HepG2 (cell line): Measurements from ENCODE around the gene CDC42EP1. TPM values are rescaled to one million over a fixed set of nuclear protein-coding genes. Genes with fewer than 3 reads are reported as not detected.

Experiments used
- ATAC-seq: fragments of 200-7000 bp; cut with Tn5 transposase; 3 replicates; pipeline ENCODE4 v1.9.1; 2020; ENCODE audit warnings: mild to moderate bottlenecking, moderate library complexity
- BruUV-seq: library from RNA; stranded (reverse); fragments of 400-500 nt; replicated peaks from 2 replicates; lab custom pipeline; 2021; lab: Mats Ljungman, UMichigan
- CTCF ChIA-PET: fragments of 300-600 bp; formaldehyde crosslinking; extraction: SDS; loops from one replicate; lab custom pipeline; 2021; ENCODE audit warnings: low total read pairs, inconsistent platforms, low intra/inter-chr PET ratio; lab: Yijun Ruan, JAX
- POLR2A ChIA-PET: fragments of 350-600 bp; sonication (Branson Sonifier 250); formaldehyde crosslinking; loops from one replicate; lab custom pipeline; 2020; ENCODE audit warnings: antibody characterized with exemption, inconsistent platforms; lab: Yijun Ruan, JAX
- DNase-seq: peaks from one replicate; pipeline ENCODE4 v3.0.0-alpha.2; 2015; ENCODE audit warnings: low spot score
- FAIRE-seq: peaks from 3 replicates; lab custom pipeline; 2011; peaks lifted over from hg19 to GRCh38; lab: Jason Lieb, UNC
- H2AFZ ChIP-seq: one replicate; pipeline ENCODE4 v1.6.1; 2011; ENCODE audit warnings: low read length, inconsistent platforms
- H3K27ac ChIP-seq: fragments of 300-600 bp; 3 replicates; pipeline ENCODE4 v1.8.0; 2011; ENCODE audit warnings: mixed run types, mild to moderate bottlenecking, mixed read lengths, low read length, inconsistent platforms; ENCODE audit not compliant: insufficient read depth; ENCODE audit errors: extremely low read length
- H3K27me3 ChIP-seq, 2 experiments: fragments of 200-600 bp in 1 of 2; 2 replicates in 1 of 2; 3 replicates in 1 of 2; pipeline versions ENCODE4 v1.6.0 to v1.8.0; 2011; ENCODE audit warnings: low read length in 2 of 2, mild to moderate bottlenecking in 2 of 2, moderate library complexity in 2 of 2, inconsistent platforms in 1 of 2; ENCODE audit not compliant: insufficient read depth in 2 of 2, control insufficient read depth in 1 of 2
- H3K36me3 ChIP-seq, 2 experiments: fragments of 200-600 bp in 1 of 2; replicated peaks in 1 of 2; 2 replicates in 1 of 2; 3 replicates in 1 of 2; pipeline versions ENCODE4 v1.5.1 to v1.8.0; 2011; ENCODE audit warnings: low read length in 2 of 2, inconsistent platforms in 1 of 2; ENCODE audit not compliant: insufficient read depth in 2 of 2, control insufficient read depth in 1 of 2
- H3K4me1 ChIP-seq: 2 replicates; pipeline ENCODE4 v1.5.1; 2012; ENCODE audit warnings: low read length, inconsistent platforms; ENCODE audit not compliant: insufficient read depth
- H3K4me2 ChIP-seq: 2 replicates; pipeline ENCODE4 v1.6.0; 2011; ENCODE audit warnings: low read depth, low read length, inconsistent platforms
- H3K4me3 ChIP-seq, 3 experiments: fragments of 200-600 bp in 1 of 3; sonication (generic), shearing (Covaris generic) in 1 of 3; replicated peaks in 1 of 3; 2 replicates each; pipeline ENCODE4 v1.5.1; 2011 to 2016; ENCODE audit warnings: low read length in 3 of 3, inconsistent platforms in 2 of 3, low read depth in 2 of 3, mild to moderate bottlenecking in 2 of 3, control low read depth in 1 of 3, mixed read lengths in 1 of 3; ENCODE audit not compliant: insufficient read depth in 1 of 3
- H3K79me2 ChIP-seq: one replicate; pipeline ENCODE4 v1.6.1; 2011; ENCODE audit warnings: low read length, inconsistent platforms; ENCODE audit not compliant: insufficient read depth
- H3K9ac ChIP-seq: 2 replicates; pipeline ENCODE4 v1.6.0; 2011; ENCODE audit warnings: mild to moderate bottlenecking, low read depth, low read length, inconsistent platforms; ENCODE audit not compliant: insufficient read depth
- H3K9me3 ChIP-seq: 2 replicates; pipeline ENCODE4 v1.5.1; 2012; ENCODE audit warnings: mild to moderate bottlenecking, low read length
- H4K20me1 ChIP-seq: 2 replicates; pipeline ENCODE4 v1.6.0; 2011; ENCODE audit warnings: inconsistent platforms, mild to moderate bottlenecking, low read length, moderate library complexity; ENCODE audit not compliant: insufficient read depth
- EED ChIP-seq: sonication (generic); formaldehyde crosslinking; IDR thresholded peaks from 2 replicates; pipeline ENCODE4 v1.5.0; 2020; ENCODE audit warnings: mild to moderate bottlenecking, missing genetic modification reagents
- MAFF ChIP-seq: IDR thresholded peaks from 2 replicates; pipeline ENCODE4 v1.6.1; 2011; ENCODE audit warnings: low read depth, low read length, improper control_type of control experiment
- NFAT5 ChIP-seq: sonication (generic); formaldehyde crosslinking; IDR thresholded peaks from 2 replicates; pipeline ENCODE4 v1.4.0; 2020; ENCODE audit warnings: missing genetic modification reagents
- NFKB2 ChIP-seq: sonication (generic); formaldehyde crosslinking; IDR thresholded peaks from 2 replicates; pipeline ENCODE4 v1.4.0; 2020; ENCODE audit warnings: missing genetic modification reagents, borderline replicate concordance
- SALL1 ChIP-seq: sonication (generic); formaldehyde crosslinking; IDR thresholded peaks from 2 replicates; pipeline ENCODE4 v1.8.0; 2022; ENCODE audit warnings: mild to moderate bottlenecking, missing genetic modification reagents
- SPEN ChIP-seq: sonication (generic); formaldehyde crosslinking; IDR thresholded peaks from 2 replicates; pipeline ENCODE4 v1.5.1; 2020; ENCODE audit warnings: low read depth, mild to moderate bottlenecking, missing genetic modification reagents
- SRSF9 ChIP-seq: fragments of 200-400 bp; formaldehyde crosslinking; IDR thresholded peaks from 2 replicates; pipeline ENCODE4 v1.6.1; 2018; ENCODE audit warnings: borderline replicate concordance, mild to moderate bottlenecking, low read depth, low read length; ENCODE audit not compliant: insufficient read depth, poor library complexity, severe bottlenecking
- TAF1 ChIP-seq: sonication (generic); formaldehyde crosslinking; IDR thresholded peaks from 2 replicates; pipeline ENCODE4 v1.4.0; 2020; ENCODE audit warnings: missing genetic modification reagents
- WIZ ChIP-seq: sonication (generic); formaldehyde crosslinking; IDR thresholded peaks from 2 replicates; pipeline ENCODE4 v1.5.1; 2020; ENCODE audit warnings: mild to moderate bottlenecking, missing genetic modification reagents
- ZBTB7A ChIP-seq: sonication (generic); formaldehyde crosslinking; IDR thresholded peaks from 2 replicates; pipeline ENCODE4 v1.8.0; 2022; ENCODE audit warnings: mild to moderate bottlenecking, missing genetic modification reagents
- ZFY ChIP-seq: sonication (generic); formaldehyde crosslinking; IDR thresholded peaks from 2 replicates; pipeline ENCODE4 v1.4.0; 2020; ENCODE audit warnings: missing genetic modification reagents
- ZKSCAN1 ChIP-seq: fragments of 150-350 bp; IDR thresholded peaks from 2 replicates; pipeline ENCODE4 v1.6.1; 2014; ENCODE audit warnings: low read length
- ZNF687 ChIP-seq: sonication (generic); formaldehyde crosslinking; IDR thresholded peaks from 2 replicates; pipeline ENCODE4 v1.5.1; 2020; ENCODE audit warnings: mild to moderate bottlenecking, missing genetic modification reagents, moderate library complexity
- WGBS: methylation state at CpG from one replicate; pipeline ENCODE4 v1.1.6; 2017; ENCODE audit warnings: low lambda C conversion rate; 5-methylcytosine and 5-hydroxymethylcytosine counted together
- in situ Hi-C: cut with HindIII; loops from 2 replicates; pipeline ENCODE4 v1.10.0; 2017; ENCODE audit warnings: low pct_unique_long_range_greater_than_20kb; ENCODE audit not compliant: extremely low pct_ligation_motif_present
- intact Hi-C: fragments of 100-400 bp; cut with micrococcal nuclease; formaldehyde crosslinking; loops from one replicate; pipeline ENCODE4 v1.10.0; 2022; ENCODE audit not compliant: unreplicated experiment
- polyA plus RNA-seq, 8 experiments: library from polyadenylated mRNA; depleted of rRNA in 3 of 8; stranded (reverse) in 7 of 8; unstranded in 1 of 8; fragments of >200 nt; fragmentation: Illumina TruSeq in 4 of 8; extraction: Trizol in 4 of 8; gene quantifications; 2 replicates each; pipeline versions ENCODE4 v1.2.1 to v1.2.3, GENCODE V29; 2011 to 2016; ENCODE audit warnings: low read depth in 4 of 8, missing spikeins in 1 of 8, mixed read lengths in 1 of 8; ENCODE audit not compliant: insufficient read depth in 1 of 8
- total RNA-seq, 5 experiments: library from RNA; depleted of rRNA; stranded (reverse); fragments of >200 nt; fragmentation: Illumina TruSeq; extraction: Trizol; gene quantifications; 2 replicates each; pipeline ENCODE4 v1.2.3, GENCODE V29; 2016; ENCODE audit warnings: low read depth in 1 of 5
- TF ChIP-seq, protein P1 (sequence below): sonication (generic); formaldehyde crosslinking; IDR thresholded peaks from 2 replicates; pipeline ENCODE4 v1.5.0; 2020; ENCODE audit warnings: missing genetic modification reagents

Gene CDC42EP1
- total and polyA plus RNA-seq, 2 of the 13 experiments (the other 11 are each of a cell fraction or from before 2014, with no cell fraction given), result 17.1 to 29.5 TPM

GRCh38 chr22:37547251-37547741 is 13.0 kb upstream of the CDC42EP1 start:
- peak overlapping the region; percentile 75 for H3K4me2 ChIP-seq
- DNase-seq (no peak), FAIRE-seq (peak; percentile 63), ATAC-seq (peak; percentile 3; the same call in 1 of the 3 replicates)
- peaks cover 89% of the 10 kb centered on the region for H3K4me1 ChIP-seq
- no TSS peak for BruUV-seq
- WGBS, result 3% methylated on average over 4 of the region's 9 CpGs
- intact Hi-C loops, result no loop called here
- no peaks in the 10 kb centered on the region for H3K36me3 ChIP-seq
- H3K27ac ChIP-seq, result peak overlapping the region; percentile 90
- H4K20me1 ChIP-seq, result no peaks in the 10 kb centered on the region
- no peaks in the 10 kb centered on the region for H3K79me2 ChIP-seq
- H3K9ac ChIP-seq, result peak overlapping the region; percentile 62
- in situ Hi-C loops, result loop anchor here (10.0 kb wide), 1 partner anchor 58 kb away; the partner anchor contains the start of gene GGA1
- no peaks in the 10 kb centered on the region for H3K27me3 ChIP-seq
- H3K9me3 ChIP-seq, result no peaks in the 10 kb centered on the region
- ChIA-PET CTCF (interaction anchor here (2.0 to 4.1 kb wide), 2 partner anchors 15 to 21 kb away, joined by 4 to 39 read pairs; no protein-coding TSS in a partner anchor), POLR2A (interaction anchor here (0.5 to 16.3 kb wide), 9 partner anchors 15 to 115 kb away, joined by 3 to 976 read pairs (median 5); partner anchors contain the start of genes CDC42EP1, GGA1 and LGALS2)
- H3K4me3 ChIP-seq, result peak overlapping the region; percentile 13 to 70 (median 32); a peak in 2 of 6 replicates
- no peak overlapping the region for H2AFZ ChIP-seq
- 0 out of 2 replicates have a peak, but pooled peaks have one; percentile 44 for TF ChIP-seq EED (CRISPR knock-in tag)
- peak; percentile 93 for TF ChIP-seq ZKSCAN1
- peak; percentile 51; the same call in 1 of the 2 replicates for TF ChIP-seq WIZ (CRISPR knock-in tag)
- no peak for TF ChIP-seq SRSF9
- peak; percentile 15; the same call in 1 of the 2 replicates for TF ChIP-seq ZNF687 (CRISPR knock-in tag)
- TF ChIP-seq ZBTB7A (CRISPR knock-in tag), result 0 out of 2 replicates have a peak, but pooled peaks have one; percentile 49
- TF ChIP-seq SALL1 (CRISPR knock-in tag), result peak; percentile 26; the same call in 1 of the 2 replicates
- no peak for TF ChIP-seq NFAT5
- 0 out of 2 replicates have a peak, but pooled peaks have one; percentile 34 for TF ChIP-seq SPEN
- peak; percentile 10; the same call in 1 of the 2 replicates for TF ChIP-seq ZFY (CRISPR knock-in tag)
- no peak for TF ChIP-seq MAFF
- TF ChIP-seq, protein P1, sequence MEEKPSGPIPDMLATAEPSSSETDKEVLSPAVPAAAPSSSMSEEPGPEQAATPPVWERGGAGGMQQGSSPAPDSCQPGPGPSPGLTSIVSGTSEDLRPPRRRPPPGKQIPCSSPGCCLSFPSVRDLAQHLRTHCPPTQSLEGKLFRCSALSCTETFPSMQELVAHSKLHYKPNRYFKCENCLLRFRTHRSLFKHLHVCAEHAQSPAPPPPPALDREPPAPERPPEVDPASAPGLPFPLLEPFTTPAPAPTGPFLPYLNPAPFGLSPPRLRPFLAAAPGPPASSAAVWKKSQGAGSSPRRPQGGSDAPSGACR (CRISPR knock-in tag), result no peak
- 0 out of 2 replicates have a peak, but pooled peaks have one; percentile 7 for TF ChIP-seq TAF1 (CRISPR knock-in tag)
- no peak for TF ChIP-seq NFKB2
